GM23248 (cell line): Measurements from ENCODE around the gene NAB1. TPM values are rescaled to one million over a fixed set of nuclear protein-coding genes. Genes with fewer than 3 reads are reported as not detected.

Experiments used
- DNase-seq: peaks from one replicate; pipeline ENCODE4 v3.0.0-alpha.2; 2015
- H2AFZ ChIP-seq: fragments of 200-600 bp; sonication (generic); 2 replicates; pipeline ENCODE4 v1.6.1; 2016; ENCODE audit warnings: antibody characterized with exemption
- H3F3A ChIP-seq: fragments of 200-600 bp; sonication (generic); 2 replicates; pipeline ENCODE4 v1.6.1; 2016; ENCODE audit warnings: mild to moderate bottlenecking, antibody characterized with exemption, mixed run types; ENCODE audit not compliant: insufficient read depth
- H3K27ac ChIP-seq: fragments of 200-600 bp; sonication (generic); 2 replicates; pipeline ENCODE4 v1.5.1; 2016; ENCODE audit warnings: mild to moderate bottlenecking
- H3K27me3 ChIP-seq: fragments of 200-600 bp; sonication (generic); replicated peaks from 2 replicates; pipeline ENCODE4 v1.6.1; 2016; ENCODE audit warnings: mild to moderate bottlenecking; ENCODE audit not compliant: insufficient read depth
- H3K36me3 ChIP-seq: fragments of 200-600 bp; sonication (generic); 2 replicates; pipeline ENCODE4 v1.6.1; 2016; ENCODE audit warnings: low read depth, mild to moderate bottlenecking
- H3K4me1 ChIP-seq: fragments of 200-600 bp; sonication (generic); 2 replicates; pipeline ENCODE4 v1.6.1; 2016; ENCODE audit warnings: mild to moderate bottlenecking; ENCODE audit not compliant: insufficient read depth
- H3K4me2 ChIP-seq: fragments of 200-600 bp; sonication (generic); one replicate; pipeline ENCODE4 v1.6.1; 2016; ENCODE audit warnings: mild to moderate bottlenecking; ENCODE audit not compliant: unreplicated experiment
- H3K4me3 ChIP-seq: fragments of 200-600 bp; sonication (generic); 2 replicates; pipeline ENCODE4 v1.5.1; 2016; ENCODE audit warnings: mild to moderate bottlenecking
- H3K79me2 ChIP-seq: fragments of 200-600 bp; sonication (generic); 2 replicates; pipeline ENCODE4 v1.6.1; 2016; ENCODE audit warnings: mild to moderate bottlenecking; ENCODE audit not compliant: insufficient read depth
- H3K9ac ChIP-seq: fragments of 200-600 bp; sonication (generic); 2 replicates; pipeline ENCODE4 v1.6.1; 2016; ENCODE audit warnings: mild to moderate bottlenecking
- H3K9me2 ChIP-seq: fragments of 200-600 bp; sonication (generic); 2 replicates; pipeline ENCODE4 v1.6.1; 2016; ENCODE audit warnings: mixed run types, mild to moderate bottlenecking, moderate library complexity; ENCODE audit not compliant: insufficient read depth
- H3K9me3 ChIP-seq: fragments of 200-600 bp; sonication (generic); one replicate; pipeline ENCODE4 v1.6.1; 2017; ENCODE audit warnings: low read depth
- H4K20me1 ChIP-seq: fragments of 200-600 bp; sonication (generic); 2 replicates; pipeline ENCODE4 v1.6.0; 2016; ENCODE audit not compliant: insufficient read depth
- EZH2 ChIP-seq: fragments of 200-600 bp; sonication (generic); IDR thresholded peaks from 2 replicates; pipeline ENCODE4 v1.6.1; 2018; ENCODE audit warnings: antibody characterized with exemption, mild to moderate bottlenecking; ENCODE audit not compliant: insufficient read depth, poor library complexity, severe bottlenecking
- EZH2phosphoT487 ChIP-seq: fragments of 200-600 bp; sonication (generic); IDR thresholded peaks from 2 replicates; pipeline ENCODE4 v1.6.1; 2018; ENCODE audit warnings: antibody characterized with exemption, moderate library complexity, mild to moderate bottlenecking, low read depth; ENCODE audit not compliant: insufficient read depth
- WGBS, 2 experiments: methylation state at CpG; one replicate each; pipeline ENCODE4 v1.1.6; 2015 to 2017; ENCODE audit warnings: low lambda C conversion rate in 2 of 2, low coverage in 1 of 2; ENCODE audit errors: missing lambda C conversion rate in 2 of 2; 5-methylcytosine and 5-hydroxymethylcytosine counted together
- in situ Hi-C: fragments of 300-500 bp; cut with MboI; formaldehyde crosslinking; loops from 2 replicates; pipeline ENCODE4 v1.15.0; 2020
- polyA plus RNA-seq: library from polyadenylated mRNA; unstranded; fragments of >200 nt; fragmentation: Nextera tagmentation; extraction: Ambion mirVana; gene quantifications from 2 replicates; pipeline ENCODE4 v1.2.1, GENCODE V29; 2016
- total RNA-seq: library from RNA; depleted of rRNA; stranded (reverse); fragments of >200 nt; shearing (Covaris generic); gene quantifications from 2 replicates; pipeline ENCODE4 v1.2.3, GENCODE V29; 2014

NAB1 gene
- total and polyA plus RNA-seq, 2 experiments from 2014 or later, result 13.0 to 44.1 TPM

DNA sequence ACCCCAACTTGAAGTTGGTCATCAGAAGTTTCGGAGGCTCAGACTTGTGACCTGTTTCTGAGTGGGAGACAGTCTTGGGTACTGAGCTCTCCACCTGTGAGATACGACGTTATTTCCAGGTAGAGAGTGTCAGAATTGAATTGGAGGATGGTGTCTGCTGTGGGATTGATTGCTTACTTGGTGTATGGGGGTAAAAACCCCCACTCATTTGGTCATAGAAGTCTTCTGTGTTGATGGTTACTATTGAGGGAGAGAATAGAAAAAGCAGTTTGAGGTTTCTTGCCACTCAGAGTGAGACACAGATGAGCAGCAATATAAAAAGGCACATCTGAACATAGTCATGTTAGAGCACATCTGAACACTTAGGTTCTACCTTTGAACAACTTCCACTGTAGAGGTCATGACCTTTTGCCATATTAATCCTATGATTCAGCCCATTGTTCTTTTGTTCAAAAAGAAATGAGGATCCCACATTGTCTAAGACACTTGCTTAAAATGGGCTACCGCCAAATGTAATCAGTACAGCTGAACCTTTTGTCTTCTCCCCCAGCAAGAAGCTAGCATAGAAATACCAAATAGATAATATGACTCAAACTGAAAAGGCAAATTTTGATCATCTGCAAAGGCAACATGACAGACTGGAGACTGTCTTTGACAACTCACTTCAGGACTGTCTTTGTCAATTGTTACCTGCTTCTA lies 73.3 kb downstream of the NAB1 start:
- Histone ChIP-seq H4K20me1 (no peaks in the 10 kb centered on the region), H3K4me1 (peaks cover 11% of the 10 kb centered on the region), H3K9me2 (no peaks in the 10 kb centered on the region), H3K4me3 (no peak overlapping the region), H3K9me3 (no peaks in the 10 kb centered on the region), H3K27me3 (0 out of 2 replicates have a peak, but pooled peaks cover 6% of the 10 kb centered on the region), H2AFZ (no peak overlapping the region), H3K9ac (no peak overlapping the region), H3K36me3 (no peaks in the 10 kb centered on the region), H3K27ac (no peak overlapping the region), H3F3A (no peaks in the 10 kb centered on the region), H3K4me2 (no peak overlapping the region), H3K79me2 (no peaks in the 10 kb centered on the region)
- in situ Hi-C loops, result no loop called here
- DNase-seq, result no peak
- TF ChIP-seq EZH2phosphoT487, result no peak
- no peak for TF ChIP-seq EZH2
- 90 to 91% methylated on average over 4 of the region's 4 CpGs for WGBS, 2 experiments

- H3K27me3 ChIP-seq, result 0 out of 2 replicates have a peak, but pooled peaks cover 7% of the 10 kb centered on the region
- no peak for DNase-seq
- no peak overlapping the region for H2AFZ ChIP-seq
These were observed 74.0 kb downstream of the NAB1 start for GRCh38 chr2:190722835-190723234.

GRCh38 chr2:190723397-190724090 lies 74.7 kb downstream of the NAB1 start:
- in situ Hi-C loops, result no loop called here

More at GRCh38 chr2:190722835-190723234, 74.0 kb downstream of the NAB1 start:
- Histone ChIP-seq H3K4me1 (peaks cover 11% of the 10 kb centered on the region), H3K36me3 (no peaks in the 10 kb centered on the region), H3K9me2 (no peaks in the 10 kb centered on the region), H3K79me2 (no peaks in the 10 kb centered on the region), H3F3A (no peaks in the 10 kb centered on the region), H3K4me2 (no peak overlapping the region), H3K9me3 (no peaks in the 10 kb centered on the region), H3K4me3 (no peak overlapping the region), H3K9ac (no peak overlapping the region), H4K20me1 (no peaks in the 10 kb centered on the region), H3K27ac (no peak overlapping the region)
- TF ChIP-seq EZH2phosphoT487, result no peak
- no peak for TF ChIP-seq EZH2
- 75 to 80% methylated on average over 6 of the region's 6 CpGs for WGBS, 2 experiments
- in situ Hi-C loops, result no loop called here

GRCh38 chr2:190726255-190726654 lies 77.4 kb downstream of the NAB1 start:
- H4K20me1 ChIP-seq, result no peaks in the 10 kb centered on the region
- H3K4me1 ChIP-seq, result no peaks in the 10 kb centered on the region
- H3F3A ChIP-seq, result no peaks in the 10 kb centered on the region
- no peak overlapping the region for H3K9ac ChIP-seq
- H3K9me3 ChIP-seq, result no peaks in the 10 kb centered on the region
- H2AFZ ChIP-seq, result no peak overlapping the region
- TF ChIP-seq EZH2 (no peak), EZH2phosphoT487 (no peak)
- no peak overlapping the region for H3K4me2 ChIP-seq
- no peak for DNase-seq
- H3K27me3 ChIP-seq, result peaks cover 9% of the 10 kb centered on the region; the same call in 1 of the 2 replicates
- no peaks in the 10 kb centered on the region for H3K79me2 ChIP-seq
- H3K4me3 ChIP-seq, result no peak overlapping the region
- no peaks in the 10 kb centered on the region for H3K36me3 ChIP-seq
- no peaks in the 10 kb centered on the region for H3K9me2 ChIP-seq
- WGBS, 2 experiments, result 50 to 53% methylated on average over 3 of the region's 3 CpGs
- in situ Hi-C loops, result no loop called here
- no peak overlapping the region for H3K27ac ChIP-seq

More at GRCh38 chr2:190723397-190724090, 74.7 kb downstream of the NAB1 start:
- TF ChIP-seq EZH2, result no peak
- TF ChIP-seq EZH2phosphoT487, result no peak
- H4K20me1 ChIP-seq, result no peaks in the 10 kb centered on the region
- no peaks in the 10 kb centered on the region for H3K9me3 ChIP-seq
- H3K36me3 ChIP-seq, result no peaks in the 10 kb centered on the region
- no peaks in the 10 kb centered on the region for H3F3A ChIP-seq
- H3K27ac ChIP-seq, result no peak overlapping the region
- no peak overlapping the region for H3K4me3 ChIP-seq
- no peak overlapping the region for H2AFZ ChIP-seq
- H3K79me2 ChIP-seq, result no peaks in the 10 kb centered on the region
- no peak overlapping the region for H3K9ac ChIP-seq
- H3K9me2 ChIP-seq, result no peaks in the 10 kb centered on the region
- DNase-seq, result no peak
- H3K4me2 ChIP-seq, result no peak overlapping the region
- peaks cover 8% of the 10 kb centered on the region for H3K4me1 ChIP-seq
- WGBS, 2 experiments, result 84 to 88% methylated on average over 7 of the region's 7 CpGs
- peaks cover 9% of the 10 kb centered on the region; the same call in 1 of the 2 replicates for H3K27me3 ChIP-seq
